Lower lobe of right lung (tissue), 2 donors: Measurements from ENCODE around the gene TBATA. TPM values are rescaled to one million over a fixed set of nuclear protein-coding genes. Genes with fewer than 3 reads are reported as not detected.

Source experiments
- ATAC-seq, 2 donors: fragments of 200-7000 bp; cut with Tn5 transposase; one replicate each; pipeline ENCODE4 v1.9.1; 2020 to 2022; ENCODE audit warnings: mild to moderate bottlenecking in 2 of 2, moderate library complexity in 2 of 2
- DNase-seq: peaks from one replicate; pipeline ENCODE4 v3.0.0-alpha.2; 2020
- H3K27ac ChIP-seq: fragments of 200-600 bp; one replicate; pipeline ENCODE4 v1.8.0; 2022
- H3K27me3 ChIP-seq: fragments of 200-600 bp; one replicate; pipeline ENCODE4 v1.8.0; 2022; ENCODE audit warnings: low read depth
- H3K36me3 ChIP-seq: fragments of 200-600 bp; one replicate; pipeline ENCODE4 v1.8.0; 2022; ENCODE audit warnings: mild to moderate bottlenecking
- H3K4me1 ChIP-seq: fragments of 200-600 bp; one replicate; pipeline ENCODE4 v1.8.0; 2022
- H3K4me3 ChIP-seq: fragments of 200-600 bp; one replicate; pipeline ENCODE4 v1.8.0; 2022; ENCODE audit warnings: mild to moderate bottlenecking
- H3K9me3 ChIP-seq: fragments of 200-600 bp; one replicate; pipeline ENCODE4 v1.8.0; 2022
- CTCF ChIP-seq: fragments of 200-600 bp; IDR thresholded peaks from one replicate; pipeline ENCODE4 v1.8.0; 2022; ENCODE audit warnings: antibody characterized with exemption, mild to moderate bottlenecking
- intact Hi-C: fragments of 100-400 bp; cut with DNase I; formaldehyde crosslinking; loops from one replicate; pipeline ENCODE4 v1.11.0; 2022
- total RNA-seq: library from RNA; stranded (reverse); fragmentation: NEBNext Ultra II Directional; extraction: Animal tissue kit (Norgen Biotek cat#: 25700); gene quantifications from one replicate; pipeline ENCODE4 v1.2.1, GENCODE V29; 2021
- donor health status: DM: no; HTN: yes; CAD: no; lungs with severe emphysema.

Gene TBATA
- total RNA-seq, 1 donor from 2014 or later = not detected

GRCh38 chr10:70748801-70749573 is 36.2 kb downstream of the TBATA start:
- H3K9me3 ChIP-seq = no peaks in the 10 kb centered on the region
- no peak overlapping the region for H3K27ac ChIP-seq
- no peaks in the 10 kb centered on the region for H3K27me3 ChIP-seq
- intact Hi-C loops = no loop called here
- DNase-seq (no peak), ATAC-seq (no peak)
- no peaks in the 10 kb centered on the region for H3K36me3 ChIP-seq
- TF ChIP-seq CTCF = no peak
- no peaks in the 10 kb centered on the region for H3K4me1 ChIP-seq
- no peak overlapping the region for H3K4me3 ChIP-seq

GRCh38 chr10:70748305-70748704 is 36.9 kb downstream of the TBATA start:
- Histone ChIP-seq H3K4me1 (peaks cover 6% of the 10 kb centered on the region), H3K4me3 (no peak overlapping the region), H3K36me3 (no peaks in the 10 kb centered on the region), H3K27ac (no peak overlapping the region), H3K9me3 (no peaks in the 10 kb centered on the region), H3K27me3 (no peaks in the 10 kb centered on the region)
- TF ChIP-seq CTCF = no peak
- ATAC-seq (no peak), DNase-seq (peak; percentile 25)
- intact Hi-C loops = no loop called here

GRCh38 chr10:70747192-70747965 is 37.8 kb downstream of the TBATA start:
- Histone ChIP-seq H3K4me1 (peaks cover 16% of the 10 kb centered on the region), H3K4me3 (no peak overlapping the region), H3K27me3 (no peaks in the 10 kb centered on the region), H3K36me3 (no peaks in the 10 kb centered on the region), H3K27ac (no peak overlapping the region), H3K9me3 (no peaks in the 10 kb centered on the region)
- TF ChIP-seq CTCF = no peak
- ATAC-seq = no peak
- DNase-seq = no peak
- intact Hi-C loops = no loop called here

- H3K27ac ChIP-seq = no peak overlapping the region
- peaks cover 22% of the 10 kb centered on the region for H3K4me1 ChIP-seq
- intact Hi-C loops = no loop called here
- ATAC-seq (no peak), DNase-seq (no peak)
- no peaks in the 10 kb centered on the region for H3K9me3 ChIP-seq
- no peak overlapping the region for H3K4me3 ChIP-seq
- H3K27me3 ChIP-seq = no peaks in the 10 kb centered on the region
- no peak for TF ChIP-seq CTCF
- no peaks in the 10 kb centered on the region for H3K36me3 ChIP-seq
Measured at GRCh38 chr10:70745555-70745954, 39.6 kb downstream of the TBATA start.

GRCh38 chr10:70744617-70745143 is 40.5 kb downstream of the TBATA start:
- ATAC-seq (no peak), DNase-seq (no peak)
- H3K27me3 ChIP-seq = no peaks in the 10 kb centered on the region
- H3K9me3 ChIP-seq = no peaks in the 10 kb centered on the region
- intact Hi-C loops = no loop called here
- H3K4me1 ChIP-seq = peaks cover 22% of the 10 kb centered on the region
- no peak overlapping the region for H3K27ac ChIP-seq
- no peak overlapping the region for H3K4me3 ChIP-seq
- no peak for TF ChIP-seq CTCF
- H3K36me3 ChIP-seq = no peaks in the 10 kb centered on the region
